Thyroid gland (tissue), 4 donors: ENCODE data around the gene GGCX.

ENCODE experiments used
- CTCF ChIP-seq, 6 experiments: fragments of 200-600 bp in 3 of 6; fragments of 450-650 bp in 3 of 6; sonication (generic) in 3 of 6; IDR thresholded peaks; one replicate each; pipeline ENCODE4 v1.5.1; 2016 to 2019; ENCODE audit warnings: antibody characterized with exemption in 6 of 6, mild to moderate bottlenecking in 2 of 6, inconsistent platforms in 1 of 6, moderate library complexity in 1 of 6
- POLR2A ChIP-seq, 2 donors: fragments of 450-650 bp; IDR thresholded peaks; one replicate each; pipeline ENCODE4 v1.6.1; 2017; ENCODE audit warnings: antibody characterized with exemption in 2 of 2, mild to moderate bottlenecking in 2 of 2, moderate library complexity in 1 of 2

DNA sequence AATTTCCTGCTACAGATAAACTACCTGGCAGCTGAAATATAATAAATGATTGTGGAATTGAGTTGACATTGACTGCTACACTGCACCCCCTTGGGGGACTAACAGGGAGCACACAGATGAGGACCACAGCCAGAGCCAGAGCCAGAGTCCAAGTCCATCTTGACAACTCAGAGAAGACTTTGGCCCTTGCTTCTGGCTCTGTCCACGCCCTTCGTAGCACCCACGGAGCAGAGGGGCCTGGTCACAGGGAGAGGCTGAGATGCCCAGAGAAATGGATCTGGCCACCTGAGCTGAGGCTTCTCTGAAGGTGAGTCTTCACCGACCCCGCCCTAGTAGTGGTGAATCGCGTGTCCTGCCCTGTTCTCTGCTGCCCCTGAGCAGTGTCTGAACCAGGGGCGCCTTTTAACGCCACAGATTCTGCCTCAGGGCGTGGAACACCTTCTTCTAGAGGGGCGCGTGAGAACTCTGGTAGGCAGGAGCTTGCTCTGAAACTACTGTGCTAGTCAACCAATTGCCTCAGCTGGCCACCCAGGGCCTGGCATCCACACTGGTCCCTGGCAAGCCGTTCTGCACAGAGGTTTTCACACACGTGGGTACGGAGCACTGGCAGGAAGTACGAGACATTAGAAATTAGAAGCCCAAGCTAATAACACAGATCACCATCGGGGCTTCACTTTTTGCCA is 58.0 kb downstream of the GGCX start:
- TF ChIP-seq CTCF (IDR thresholded peaks at IDR 0.05), result no peak
- no peak for TF ChIP-seq POLR2A (IDR thresholded peaks at IDR 0.05)
